Trophoblast cell (in vitro differentiated cells and primary cell): ENCODE measurements around the gene RASSF8.
A peak's percentile ranks its signal among the peaks of the same experiment; 100 is the strongest.

Source experiments
- DNase-seq, 2 donors: peaks; one replicate each; pipeline ENCODE4 v3.0.0-alpha.2; 2016
- H2AFZ ChIP-seq: 2 replicates; pipeline ENCODE4 v1.6.1; 2013; ENCODE audit warnings: low read length, moderate library complexity, mild to moderate bottlenecking; ENCODE audit not compliant: insufficient read depth, poor library complexity
- H2AK5ac ChIP-seq: 2 replicates; pipeline ENCODE4 v1.6.1; 2013; ENCODE audit warnings: mild to moderate bottlenecking, low read length
- H2BK120ac ChIP-seq: 2 replicates; pipeline ENCODE4 v1.6.1; 2013; ENCODE audit warnings: low read length, mild to moderate bottlenecking, moderate library complexity; ENCODE audit not compliant: insufficient read depth, poor library complexity
- H2BK12ac ChIP-seq: 2 replicates; pipeline ENCODE4 v1.6.1; 2013; ENCODE audit warnings: mild to moderate bottlenecking, low read length, moderate library complexity
- H2BK5ac ChIP-seq: 2 replicates; pipeline ENCODE4 v1.6.1; 2013; ENCODE audit warnings: low read length, low read depth, moderate library complexity, mild to moderate bottlenecking; ENCODE audit not compliant: poor library complexity
- H3K14ac ChIP-seq: 2 replicates; pipeline ENCODE4 v1.6.1; 2013; ENCODE audit warnings: mild to moderate bottlenecking, low read length
- H3K18ac ChIP-seq: 2 replicates; pipeline ENCODE4 v1.6.1; 2013; ENCODE audit warnings: mild to moderate bottlenecking, low read length
- H3K23ac ChIP-seq: 2 replicates; pipeline ENCODE4 v1.6.1; 2013; ENCODE audit warnings: low read length
- H3K27ac ChIP-seq: 2 replicates; pipeline ENCODE4 v1.5.1; 2013; ENCODE audit warnings: low read depth, mild to moderate bottlenecking, inconsistent platforms, low read length, moderate library complexity
- H3K27me3 ChIP-seq: 2 replicates; pipeline ENCODE4 v1.6.1; 2013; ENCODE audit warnings: inconsistent platforms, mild to moderate bottlenecking, low read length, moderate library complexity; ENCODE audit not compliant: insufficient read depth
- H3K36me3 ChIP-seq, 2 experiments: 1 replicate in 1 of 2; 2 replicates in 1 of 2; pipeline ENCODE4 v1.6.1; 2013; ENCODE audit warnings: low read length in 2 of 2, mild to moderate bottlenecking in 2 of 2, moderate library complexity in 1 of 2; ENCODE audit not compliant: insufficient read depth in 2 of 2, control insufficient read depth in 1 of 2
- H3K4ac ChIP-seq: 2 replicates; pipeline ENCODE4 v1.6.1; 2013; ENCODE audit warnings: low read depth, mild to moderate bottlenecking, low read length, moderate library complexity
- H3K4me1 ChIP-seq, 2 experiments: 1 replicate in 1 of 2; 2 replicates in 1 of 2; pipeline ENCODE4 v1.6.1; 2013; ENCODE audit warnings: low read length in 2 of 2, mild to moderate bottlenecking in 2 of 2, moderate library complexity in 1 of 2; ENCODE audit not compliant: insufficient read depth in 2 of 2, control insufficient read depth in 1 of 2
- H3K4me2 ChIP-seq: 2 replicates; pipeline ENCODE4 v1.6.1; 2013; ENCODE audit warnings: inconsistent platforms, mild to moderate bottlenecking, low read length, moderate library complexity
- H3K4me3 ChIP-seq: 2 replicates; pipeline ENCODE4 v1.5.1; 2013; ENCODE audit warnings: mild to moderate bottlenecking, low read depth, low read length, inconsistent platforms
- H3K79me1 ChIP-seq: one replicate; pipeline ENCODE4 v1.6.1; 2013; ENCODE audit warnings: low read length
- H3K79me2 ChIP-seq: 2 replicates; pipeline ENCODE4 v1.6.1; 2013; ENCODE audit warnings: low read length, mild to moderate bottlenecking; ENCODE audit not compliant: control insufficient read depth, insufficient read depth, poor library complexity
- H3K9ac ChIP-seq: 2 replicates; pipeline ENCODE4 v1.6.1; 2013; ENCODE audit warnings: mild to moderate bottlenecking, low read length
- H3K9me3 ChIP-seq: 2 replicates; pipeline ENCODE4 v1.6.1; 2013; ENCODE audit warnings: low read depth, mild to moderate bottlenecking, control low read depth, inconsistent platforms, low read length; ENCODE audit not compliant: insufficient read depth
- H4K12ac ChIP-seq: 2 replicates; pipeline ENCODE4 v1.6.1; 2013; ENCODE audit warnings: low read depth, mild to moderate bottlenecking, low read length, moderate library complexity
- H4K8ac ChIP-seq: 2 replicates; pipeline ENCODE4 v1.6.1; 2013; ENCODE audit warnings: low read depth, mild to moderate bottlenecking, low read length, moderate library complexity
- H4K91ac ChIP-seq: one replicate; pipeline ENCODE4 v1.6.1; 2013; ENCODE audit warnings: low read depth, mild to moderate bottlenecking, low read length, moderate library complexity
- WGBS: extraction: QIAGEN DNeasy Blood & Tissue Kit; methylation state at CpG from one replicate; pipeline ENCODE4 v1.1.7; 2013; ENCODE audit warnings: missing lambda C conversion rate; ENCODE audit not compliant: insufficient read length, insufficient coverage; ENCODE audit errors: extremely low coverage; 5-methylcytosine and 5-hydroxymethylcytosine counted together

The RASSF8 gene

GRCh38 chr12:26022043-26022442 is 63.6 kb downstream of the RASSF8 start:
- H2BK120ac ChIP-seq = no peak overlapping the region
- H3K9me3 ChIP-seq = peaks cover 1% of the 10 kb centered on the region
- no peak overlapping the region for H2AFZ ChIP-seq
- H3K27me3 ChIP-seq = no peaks in the 10 kb centered on the region
- H3K4me2 ChIP-seq = no peak overlapping the region
- no peak for DNase-seq
- no peak overlapping the region for H3K23ac ChIP-seq
- no CpG with 5 or more reads among the region's 3 CpGs for WGBS
- H3K4me3 ChIP-seq = no peak overlapping the region
- no peak overlapping the region for H3K4ac ChIP-seq
- no peak overlapping the region for H3K14ac ChIP-seq
- H3K79me2 ChIP-seq = no peaks in the 10 kb centered on the region
- no peak overlapping the region for H3K27ac ChIP-seq
- no peak overlapping the region for H3K18ac ChIP-seq
- no peaks in the 10 kb centered on the region for H3K36me3 ChIP-seq
- no peaks in the 10 kb centered on the region for H3K79me1 ChIP-seq
- H3K4me1 ChIP-seq = no peaks in the 10 kb centered on the region
- no peak overlapping the region for H4K8ac ChIP-seq
- no peak overlapping the region for H2AK5ac ChIP-seq
- no peak overlapping the region for H2BK12ac ChIP-seq
- H4K91ac ChIP-seq = no peak overlapping the region
- no peak overlapping the region for H3K9ac ChIP-seq
- H2BK5ac ChIP-seq = no peak overlapping the region
- no peak overlapping the region for H4K12ac ChIP-seq

GRCh38 chr12:26026713-26027112 is 68.2 kb downstream of the RASSF8 start:
- no CpG with 5 or more reads among the region's 1 CpG for WGBS
- Histone ChIP-seq H3K4me2 (no peak overlapping the region), H3K9ac (no peak overlapping the region), H2BK12ac (no peak overlapping the region), H3K9me3 (no peaks in the 10 kb centered on the region), H2BK5ac (no peak overlapping the region), H3K4me3 (no peak overlapping the region), H3K4ac (no peak overlapping the region), H2AK5ac (no peak overlapping the region), H3K79me1 (no peaks in the 10 kb centered on the region), H2BK120ac (no peak overlapping the region), H3K18ac (no peak overlapping the region), H2AFZ (no peak overlapping the region), H3K79me2 (no peaks in the 10 kb centered on the region), H4K12ac (no peak overlapping the region), H3K14ac (no peak overlapping the region), H4K91ac (no peak overlapping the region), H3K36me3 (no peaks in the 10 kb centered on the region), H3K27ac (no peak overlapping the region), H3K4me1 (no peaks in the 10 kb centered on the region), H3K27me3 (no peaks in the 10 kb centered on the region), H3K23ac (no peak overlapping the region), H4K8ac (no peak overlapping the region)
- DNase-seq = no peak

GRCh38 chr12:26027401-26027800 is 68.9 kb downstream of the RASSF8 start:
- no peak overlapping the region for H4K12ac ChIP-seq
- no peaks in the 10 kb centered on the region for H3K79me2 ChIP-seq
- H2BK5ac ChIP-seq = no peak overlapping the region
- no peak overlapping the region for H3K27ac ChIP-seq
- H3K36me3 ChIP-seq = no peaks in the 10 kb centered on the region
- H3K79me1 ChIP-seq = no peaks in the 10 kb centered on the region
- H3K23ac ChIP-seq = no peak overlapping the region
- no peak overlapping the region for H2AFZ ChIP-seq
- no peak overlapping the region for H3K18ac ChIP-seq
- no peaks in the 10 kb centered on the region for H3K9me3 ChIP-seq
- H3K4me1 ChIP-seq = no peaks in the 10 kb centered on the region
- H3K9ac ChIP-seq = no peak overlapping the region
- no peak overlapping the region for H4K8ac ChIP-seq
- no peak overlapping the region for H3K14ac ChIP-seq
- no peak overlapping the region for H3K4me2 ChIP-seq
- no peak overlapping the region for H2AK5ac ChIP-seq
- H2BK120ac ChIP-seq = no peak overlapping the region
- no peaks in the 10 kb centered on the region for H3K27me3 ChIP-seq
- no peak overlapping the region for H3K4me3 ChIP-seq
- no peak overlapping the region for H2BK12ac ChIP-seq
- no peak overlapping the region for H4K91ac ChIP-seq
- DNase-seq = no peak
- no peak overlapping the region for H3K4ac ChIP-seq

GRCh38 chr12:26028953-26029735 is 70.7 kb downstream of the RASSF8 start:
- WGBS = no CpG with 5 or more reads among the region's 4 CpGs

More at GRCh38 chr12:26028953-26029735, 70.7 kb downstream of the RASSF8 start:
- Histone ChIP-seq H3K4me1 (no peaks in the 10 kb centered on the region), H3K79me2 (no peaks in the 10 kb centered on the region), H2AK5ac (no peak overlapping the region), H3K4me2 (no peak overlapping the region), H2BK120ac (no peak overlapping the region), H3K9ac (no peak overlapping the region), H3K27ac (no peak overlapping the region), H3K18ac (no peak overlapping the region), H3K79me1 (no peaks in the 10 kb centered on the region), H3K4ac (no peak overlapping the region), H3K14ac (no peak overlapping the region), H2BK12ac (no peak overlapping the region), H3K4me3 (no peak overlapping the region), H3K9me3 (no peaks in the 10 kb centered on the region), H3K23ac (no peak overlapping the region), H3K27me3 (no peaks in the 10 kb centered on the region), H4K12ac (no peak overlapping the region), H2AFZ (no peak overlapping the region), H3K36me3 (no peaks in the 10 kb centered on the region), H4K91ac (no peak overlapping the region), H4K8ac (no peak overlapping the region), H2BK5ac (no peak overlapping the region)
- peak; percentile 19 to 68 for DNase-seq
